Breast epithelium (tissue), 3 donors: ENCODE measurements around the gene HEPACAM2.

ENCODE experiments used
- CTCF ChIP-seq, 3 donors: fragments of 450-650 bp; IDR thresholded peaks; one replicate each; pipeline ENCODE4 v1.5.1; 2016 to 2017; ENCODE audit warnings: antibody characterized with exemption in 3 of 3, mild to moderate bottlenecking in 3 of 3, moderate library complexity in 3 of 3
- POLR2A ChIP-seq: fragments of 450-650 bp; IDR thresholded peaks from one replicate; pipeline ENCODE4 v1.6.1; 2016; ENCODE audit warnings: antibody characterized with exemption, mild to moderate bottlenecking, moderate library complexity

GRCh38 chr7:93165447-93165846 lies 60.8 kb downstream of the HEPACAM2 start:
- no peak for TF ChIP-seq CTCF (IDR thresholded peaks at IDR 0.05)
- no peak for TF ChIP-seq POLR2A
